DMS153 treated with DMSO at 0.1 percent for 48 hours (cell line): ENCODE measurements around the gene CSH1.
"Not testable (repeated sequence)": the region's sequence is repeated elsewhere in the genome, so short reads cannot be mapped to it uniquely, and the experiment has no call there.

Source experiments
- DNase-seq: peaks from one replicate; lab custom pipeline; 2025; ENCODE audit not compliant: unreplicated experiment; lab: John Stamatoyannopoulos, UW

Gene CSH1

GRCh38 chr17:63896524-63897354 lies at the start of gene CSH1:
Gene CSH1, minus strand, starts transcription at chr17:63896574. Its CDS starts 63 bp downstream, at chr17:63896511.
- DNase-seq, result not testable (repeated sequence)

- no peak for DNase-seq
Measured at GRCh38 chr17:63945784-63946439, 49.5 kb upstream of the CSH1 start.

- DNase-seq, result no peak
Measured at GRCh38 chr17:63944736-63945499, 48.5 kb upstream of the CSH1 start.

GRCh38 chr17:63943745-63944144 lies 47.4 kb upstream of the CSH1 start:
- DNase-seq, result no peak

- no peak for DNase-seq
Measured at GRCh38 chr17:63942309-63942985, 46.1 kb upstream of the CSH1 start.

- no peak for DNase-seq
Measured at GRCh38 chr17:63941751-63942150, 45.4 kb upstream of the CSH1 start.

- DNase-seq, result no peak
Measured at GRCh38 chr17:63941162-63941561, 44.8 kb upstream of the CSH1 start.

GRCh38 chr17:63940584-63940983 lies 44.2 kb upstream of the CSH1 start:
- DNase-seq, result no peak

- DNase-seq, result no peak
Measured at GRCh38 chr17:63939884-63940283, 43.5 kb upstream of the CSH1 start.

GRCh38 chr17:63939401-63939800 lies 43.0 kb upstream of the CSH1 start:
- no peak for DNase-seq

GRCh38 chr17:63937920-63938319 lies 41.5 kb upstream of the CSH1 start:
- DNase-seq, result no peak

GRCh38 chr17:63937319-63937718 lies 40.9 kb upstream of the CSH1 start:
- DNase-seq, result no peak

- DNase-seq, result no peak
Measured at GRCh38 chr17:63934183-63935112, 38.1 kb upstream of the CSH1 start.

- no peak for DNase-seq
Measured at GRCh38 chr17:63933598-63933997, 37.2 kb upstream of the CSH1 start.

- no peak for DNase-seq
Measured at GRCh38 chr17:63932721-63933120, 36.3 kb upstream of the CSH1 start.

GRCh38 chr17:63931981-63932561 lies 35.7 kb upstream of the CSH1 start, which contains the start of gene CD79B:
Gene CD79B, minus strand, starts transcription at chr17:63932331. Its CDS starts 70 bp downstream, at chr17:63932261.
- no peak for DNase-seq

- no peak for DNase-seq
Measured at GRCh38 chr17:63930951-63931575, 34.7 kb upstream of the CSH1 start.

GRCh38 chr17:63929860-63930766 lies 33.7 kb upstream of the CSH1 start:
- no peak for DNase-seq
